ENCODE measurements around the gene DPF3. TPM values are rescaled to one million over a fixed set of nuclear protein-coding genes. Genes with fewer than 3 reads are reported as not detected.

Gene DPF3
- total RNA-seq, 4 donors from 2014 or later, result 0.22 to 5.4 (median 2.7) TPM

DNA sequence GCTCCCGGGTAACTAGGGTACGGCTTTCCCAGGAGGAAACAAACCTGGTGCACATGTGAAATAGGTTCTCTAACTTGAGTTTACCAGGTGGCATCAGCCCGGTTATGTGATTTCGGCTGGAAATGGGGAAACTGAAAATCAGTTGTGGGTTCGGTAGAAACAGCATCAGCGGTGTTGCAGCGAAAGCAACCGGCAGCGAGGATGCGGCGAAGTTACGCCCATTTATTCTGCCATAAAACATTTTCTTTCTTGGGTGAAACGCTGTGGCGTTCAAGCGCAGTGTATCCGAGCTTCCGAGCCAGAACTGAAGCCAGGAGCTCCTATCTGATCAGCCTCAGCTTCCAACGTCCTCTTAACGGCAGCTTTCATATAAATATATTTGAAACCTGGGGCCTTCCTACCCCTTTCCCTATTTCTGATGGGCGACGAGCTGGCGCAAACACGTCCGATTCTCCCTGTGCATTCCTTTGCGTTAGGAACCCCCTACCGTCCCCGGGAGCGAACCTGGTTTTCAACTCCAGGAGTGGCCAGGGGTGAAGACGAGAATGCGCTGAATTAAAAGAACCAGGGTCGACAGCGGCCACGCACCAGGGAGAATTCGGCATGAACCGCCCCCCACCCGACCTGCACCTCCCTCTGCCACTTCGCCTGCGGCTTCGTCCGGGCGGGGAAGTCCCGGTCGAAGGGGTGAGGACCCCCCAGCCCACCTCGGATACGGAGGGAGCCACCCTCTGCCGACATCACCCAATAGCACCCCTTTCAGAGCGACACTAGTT is 1.6 kb downstream of the DPF3 start:
- peak overlapping the region; percentile 54 to 75 (median 60) for H3K4me3 ChIP-seq
- TF ChIP-seq POLR2A (IDR thresholded peaks at IDR 0.05) (no peak), EP300 (IDR thresholded peaks at IDR 0.05) (no peak)
- TF ChIP-seq, protein P1, sequence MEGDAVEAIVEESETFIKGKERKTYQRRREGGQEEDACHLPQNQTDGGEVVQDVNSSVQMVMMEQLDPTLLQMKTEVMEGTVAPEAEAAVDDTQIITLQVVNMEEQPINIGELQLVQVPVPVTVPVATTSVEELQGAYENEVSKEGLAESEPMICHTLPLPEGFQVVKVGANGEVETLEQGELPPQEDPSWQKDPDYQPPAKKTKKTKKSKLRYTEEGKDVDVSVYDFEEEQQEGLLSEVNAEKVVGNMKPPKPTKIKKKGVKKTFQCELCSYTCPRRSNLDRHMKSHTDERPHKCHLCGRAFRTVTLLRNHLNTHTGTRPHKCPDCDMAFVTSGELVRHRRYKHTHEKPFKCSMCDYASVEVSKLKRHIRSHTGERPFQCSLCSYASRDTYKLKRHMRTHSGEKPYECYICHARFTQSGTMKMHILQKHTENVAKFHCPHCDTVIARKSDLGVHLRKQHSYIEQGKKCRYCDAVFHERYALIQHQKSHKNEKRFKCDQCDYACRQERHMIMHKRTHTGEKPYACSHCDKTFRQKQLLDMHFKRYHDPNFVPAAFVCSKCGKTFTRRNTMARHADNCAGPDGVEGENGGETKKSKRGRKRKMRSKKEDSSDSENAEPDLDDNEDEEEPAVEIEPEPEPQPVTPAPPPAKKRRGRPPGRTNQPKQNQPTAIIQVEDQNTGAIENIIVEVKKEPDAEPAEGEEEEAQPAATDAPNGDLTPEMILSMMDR (IDR thresholded peaks at IDR 0.05), result no peak
- no peak overlapping the region for H3K27ac ChIP-seq
- peaks cover 0 to 30% (median 11%) of the 10 kb centered on the region in 4 donors for H3K4me1 ChIP-seq
- H3K36me3 ChIP-seq, result no peaks in the 10 kb centered on the region
- 0 to 1% methylated on average over 47 of the region's 47 CpGs for WGBS, 2 donors
- H3K27me3 ChIP-seq, result peaks cover 0 to 60% of the 10 kb centered on the region in 2 donors
- no peak for DNase-seq (ENCODE audit: low spot score in 2 of 2)
- no peaks in the 10 kb centered on the region for H3K9me3 ChIP-seq

DNA sequence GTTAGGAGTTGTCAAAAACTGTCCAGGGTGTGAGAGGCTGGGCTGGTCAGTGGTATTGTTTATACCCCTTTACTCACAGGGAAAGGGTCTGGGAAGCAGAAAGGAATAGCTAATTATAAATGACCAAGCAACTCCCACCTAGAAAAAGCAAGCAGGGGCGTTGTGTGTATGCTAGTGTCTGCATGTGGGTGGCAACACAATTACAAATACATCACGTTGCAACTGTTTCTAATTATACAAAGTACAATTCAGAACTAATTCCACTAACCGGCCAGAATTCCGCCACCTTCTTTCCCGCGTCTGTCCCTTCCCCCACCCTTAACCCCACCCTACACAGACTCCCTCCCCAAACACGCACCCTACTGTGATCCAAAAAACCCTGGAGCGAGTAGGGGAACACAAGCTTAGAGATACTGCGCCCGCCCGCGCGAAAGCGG is 2.2 kb downstream of the DPF3 start:
- H3K4me1 ChIP-seq, result peaks cover 0 to 30% (median 11%) of the 10 kb centered on the region in 4 donors
- TF ChIP-seq, protein P1 (IDR thresholded peaks at IDR 0.05), result no peak
- TF ChIP-seq EP300 (IDR thresholded peaks at IDR 0.05) (no peak), POLR2A (IDR thresholded peaks at IDR 0.05) (no peak)
- no peak for DNase-seq (ENCODE audit: low spot score in 2 of 2)
- H3K36me3 ChIP-seq, result no peaks in the 10 kb centered on the region
- no peaks in the 10 kb centered on the region for H3K9me3 ChIP-seq
- peak overlapping the region; percentile 54 to 75 (median 60) for H3K4me3 ChIP-seq
- WGBS, 2 donors, result 2 to 10% methylated on average over 14 of the region's 14 CpGs
- H3K27me3 ChIP-seq, result peaks cover 0 to 55% of the 10 kb centered on the region in 2 donors
- no peak overlapping the region for H3K27ac ChIP-seq

DNA sequence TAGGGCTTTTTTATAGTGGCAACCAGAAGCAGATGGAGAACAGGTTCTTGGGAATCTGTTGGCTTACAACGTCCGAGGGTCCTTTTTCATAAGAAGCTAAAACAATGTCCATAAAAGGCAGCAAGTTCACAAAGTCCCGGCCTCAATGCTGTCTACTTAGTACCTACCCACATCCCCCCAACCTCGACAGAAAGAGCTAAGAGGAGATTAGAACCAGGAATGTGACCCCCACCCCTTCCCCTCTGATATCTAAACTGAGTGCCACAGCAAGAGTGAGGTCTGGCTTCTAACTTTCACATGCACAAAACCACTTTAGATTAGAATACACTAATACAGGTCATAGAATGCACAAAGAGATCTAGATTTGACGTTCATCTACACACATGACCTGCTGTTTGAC is 4.5 kb downstream of the DPF3 start:
- Histone ChIP-seq H3K27ac (no peak overlapping the region), H3K36me3 (no peaks in the 10 kb centered on the region), H3K4me1 (peaks cover 0 to 21% (median 11%) of the 10 kb centered on the region in 4 donors), H3K9me3 (no peaks in the 10 kb centered on the region), H3K27me3 (peaks cover 0 to 36% of the 10 kb centered on the region in 2 donors), H3K4me3 (no peak overlapping the region)
- no peak for TF ChIP-seq POLR2A (IDR thresholded peaks at IDR 0.05)
- TF ChIP-seq EP300 (IDR thresholded peaks at IDR 0.05), result no peak
- TF ChIP-seq, protein P1 (IDR thresholded peaks at IDR 0.05), result no peak
- 75% methylated on average over 5 of the region's 5 CpGs for WGBS, 2 donors
- DNase-seq (ENCODE audit: low spot score in 2 of 2), result no peak

DNA sequence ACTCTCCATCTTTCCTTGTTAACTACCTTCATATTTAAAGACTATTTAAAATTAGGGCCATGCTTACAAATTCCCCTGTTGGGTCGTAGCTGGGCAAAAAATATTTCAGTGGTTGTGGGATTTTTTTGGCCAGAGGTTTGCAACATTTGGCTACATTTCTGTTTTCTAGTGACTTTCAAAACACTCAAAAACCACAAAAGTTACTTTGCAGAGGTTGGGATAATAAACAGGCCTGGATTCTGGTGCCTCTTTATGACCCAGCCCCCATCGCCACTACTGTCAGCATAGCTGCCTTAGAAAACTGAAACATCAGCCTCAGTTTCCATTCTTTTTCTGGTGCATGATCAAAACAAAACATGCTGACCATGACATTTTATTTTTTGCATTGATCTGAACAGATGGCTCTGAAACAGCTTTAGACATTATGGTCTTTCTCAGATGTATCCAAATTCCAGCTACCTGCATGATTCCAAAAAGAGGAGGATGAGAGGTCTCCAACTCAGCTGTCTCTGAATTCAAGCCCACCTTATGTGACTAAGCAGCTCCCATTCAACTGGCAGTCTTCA is 5.2 kb downstream of the DPF3 start:
- WGBS, 2 donors, result 55 to 64% methylated on average over 2 of the region's 2 CpGs

More for the DNA sequence above, 5.2 kb downstream of the DPF3 start:
- TF ChIP-seq POLR2A (IDR thresholded peaks at IDR 0.05) (no peak), EP300 (IDR thresholded peaks at IDR 0.05) (no peak)
- TF ChIP-seq, protein P1 (IDR thresholded peaks at IDR 0.05), result no peak
- Histone ChIP-seq H3K4me1 (peaks cover 0 to 20% (median 11%) of the 10 kb centered on the region in 4 donors), H3K36me3 (no peaks in the 10 kb centered on the region), H3K4me3 (no peak overlapping the region), H3K27ac (no peak overlapping the region), H3K27me3 (peaks cover 0 to 36% of the 10 kb centered on the region in 2 donors), H3K9me3 (no peaks in the 10 kb centered on the region)
- DNase-seq (ENCODE audit: low spot score in 2 of 2), result no peak
